PC-9 (cell line): Measurements from ENCODE around the gene UBR1.

Experiments
- CTCF ChIP-seq: fragments of 200-600 bp; sonication (generic); conservative IDR thresholded peaks from 2 replicates; pipeline ENCODE4 v1.6.1; 2017; ENCODE audit warnings: mixed run types, antibody characterized with exemption, mild to moderate bottlenecking, moderate library complexity
- EZH2 ChIP-seq: fragments of 200-600 bp; sonication (generic); IDR thresholded peaks from 2 replicates; pipeline ENCODE4 v1.8.0; 2017; ENCODE audit warnings: antibody characterized with exemption, low read depth

GRCh38 chr15:43095243-43095642, 10.6 kb downstream of the UBR1 start:
- TF ChIP-seq CTCF (no peak), EZH2 (no peak)
